Measurements from ENCODE around the gene AP1S1.

DNA sequence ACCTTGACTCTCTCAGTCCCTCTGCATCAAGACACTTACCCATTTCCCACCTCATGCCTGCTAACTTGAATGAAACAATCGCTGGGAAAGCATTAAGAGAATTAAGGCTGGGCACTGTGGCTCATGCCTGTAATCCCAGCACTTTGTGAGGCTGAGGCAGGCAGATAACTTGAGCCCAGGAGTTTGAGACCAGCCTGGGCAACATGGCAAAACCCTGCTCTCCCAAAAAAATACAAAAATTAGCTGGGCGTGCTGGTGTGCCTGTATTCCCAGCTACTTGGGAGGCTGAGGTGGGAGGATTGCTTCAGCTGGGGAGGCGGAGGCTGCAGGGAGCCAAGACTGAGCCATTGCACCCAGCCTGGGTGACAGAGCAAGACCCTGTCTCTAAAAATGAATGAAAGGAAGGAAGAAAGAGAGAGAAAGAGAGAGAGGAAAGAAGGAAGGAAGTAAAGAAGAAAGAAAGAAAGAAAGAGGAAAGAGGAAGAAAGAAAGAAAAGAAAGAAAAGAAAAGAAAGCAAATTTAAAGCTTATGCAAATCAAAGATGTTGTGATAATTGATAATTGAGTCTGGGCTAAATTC lies 26.7 kb upstream of the AP1S1 start:
- TF ChIP-seq POLR2A (IDR thresholded peaks at IDR 0.05; ENCODE audit: low read depth, low read length) (no peak), EZH2 (IDR thresholded peaks at IDR 0.05; ENCODE audit: borderline replicate concordance, low read depth, low read length, severe bottlenecking) (no peak), POLR2AphosphoS5 (IDR thresholded peaks at IDR 0.05; ENCODE audit: insufficient read depth, low read depth, low read length) (no peak), MYC (IDR thresholded peaks at IDR 0.05; ENCODE audit: low read depth, low read length) (no peak), GATA2 (IDR thresholded peaks at IDR 0.05; ENCODE audit: insufficient read depth, insufficient read length, low read depth, low read length) (no peak)
- TF ChIP-seq, protein P1, sequence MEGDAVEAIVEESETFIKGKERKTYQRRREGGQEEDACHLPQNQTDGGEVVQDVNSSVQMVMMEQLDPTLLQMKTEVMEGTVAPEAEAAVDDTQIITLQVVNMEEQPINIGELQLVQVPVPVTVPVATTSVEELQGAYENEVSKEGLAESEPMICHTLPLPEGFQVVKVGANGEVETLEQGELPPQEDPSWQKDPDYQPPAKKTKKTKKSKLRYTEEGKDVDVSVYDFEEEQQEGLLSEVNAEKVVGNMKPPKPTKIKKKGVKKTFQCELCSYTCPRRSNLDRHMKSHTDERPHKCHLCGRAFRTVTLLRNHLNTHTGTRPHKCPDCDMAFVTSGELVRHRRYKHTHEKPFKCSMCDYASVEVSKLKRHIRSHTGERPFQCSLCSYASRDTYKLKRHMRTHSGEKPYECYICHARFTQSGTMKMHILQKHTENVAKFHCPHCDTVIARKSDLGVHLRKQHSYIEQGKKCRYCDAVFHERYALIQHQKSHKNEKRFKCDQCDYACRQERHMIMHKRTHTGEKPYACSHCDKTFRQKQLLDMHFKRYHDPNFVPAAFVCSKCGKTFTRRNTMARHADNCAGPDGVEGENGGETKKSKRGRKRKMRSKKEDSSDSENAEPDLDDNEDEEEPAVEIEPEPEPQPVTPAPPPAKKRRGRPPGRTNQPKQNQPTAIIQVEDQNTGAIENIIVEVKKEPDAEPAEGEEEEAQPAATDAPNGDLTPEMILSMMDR (IDR thresholded peaks at IDR 0.05; ENCODE audit: extremely low read depth in 1 of 2, insufficient read depth in 1 of 2, low read depth in 1 of 2, low read length in 2 of 2), result no peak
- TF ChIP-seq, protein P2, sequence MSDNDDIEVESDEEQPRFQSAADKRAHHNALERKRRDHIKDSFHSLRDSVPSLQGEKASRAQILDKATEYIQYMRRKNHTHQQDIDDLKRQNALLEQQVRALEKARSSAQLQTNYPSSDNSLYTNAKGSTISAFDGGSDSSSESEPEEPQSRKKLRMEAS (IDR thresholded peaks at IDR 0.05; ENCODE audit: insufficient read depth, insufficient read length), result no peak

All from endothelial cell of umbilical vein (primary cell).